Nucleus accumbens (tissue), 56 donors: Measurements from ENCODE around the gene CSMD2.

Experiments used
- DNase-seq, 56 donors: peaks; one replicate each; lab custom pipeline; 2025; lab: John Stamatoyannopoulos, UW

Gene CSMD2

GRCh38 chr1:33792216-33792615, 372.8 kb downstream of the CSMD2 start:
- no peak for DNase-seq

- no peak for DNase-seq
Measured at GRCh38 chr1:33791251-33791650, 373.8 kb downstream of the CSMD2 start.

- no peak for DNase-seq
Measured at GRCh38 chr1:33790577-33790976, 374.5 kb downstream of the CSMD2 start.

- no peak for DNase-seq
Measured at GRCh38 chr1:33784876-33785275, 380.2 kb downstream of the CSMD2 start.

- DNase-seq, result no peak
Measured at GRCh38 chr1:33782776-33783175, 382.3 kb downstream of the CSMD2 start.

- no peak for DNase-seq
Measured at GRCh38 chr1:33781652-33782051, 383.4 kb downstream of the CSMD2 start.

- DNase-seq, result no peak
Measured at GRCh38 chr1:33777337-33777736, 387.7 kb downstream of the CSMD2 start.

GRCh38 chr1:33768821-33769220, 396.2 kb downstream of the CSMD2 start:
- no peak for DNase-seq

- no peak for DNase-seq
Measured at GRCh38 chr1:33768106-33768505, 396.9 kb downstream of the CSMD2 start.

- DNase-seq, result no peak
Measured at GRCh38 chr1:33764149-33764548, 400.9 kb downstream of the CSMD2 start.

GRCh38 chr1:33763406-33763805, 401.6 kb downstream of the CSMD2 start:
- DNase-seq, result no peak

GRCh38 chr1:33762962-33763361, 402.1 kb downstream of the CSMD2 start:
- no peak for DNase-seq

- no peak for DNase-seq
Measured at GRCh38 chr1:33762109-33762830, 402.8 kb downstream of the CSMD2 start.

- DNase-seq, result no peak
Measured at GRCh38 chr1:33758698-33759097, 406.3 kb downstream of the CSMD2 start.

- no peak for DNase-seq
Measured at GRCh38 chr1:33753087-33753856, 411.8 kb downstream of the CSMD2 start.

- DNase-seq, result no peak
Measured at GRCh38 chr1:33745942-33746341, 419.1 kb downstream of the CSMD2 start.

GRCh38 chr1:33743221-33743998, 421.6 kb downstream of the CSMD2 start:
- no peak for DNase-seq

- no peak for DNase-seq
Measured at GRCh38 chr1:33742663-33743062, 422.4 kb downstream of the CSMD2 start.

- no peak for DNase-seq
Measured at GRCh38 chr1:33741749-33742148, 423.3 kb downstream of the CSMD2 start.

- no peak for DNase-seq
Measured at GRCh38 chr1:33740040-33740744, 424.8 kb downstream of the CSMD2 start.

- DNase-seq, result no peak
Measured at GRCh38 chr1:33738976-33739375, 426.1 kb downstream of the CSMD2 start.
